ENCODE results near the gene NSUN6.

The NSUN6 gene

GRCh38 chr10:18497806-18498369, 153.5 kb downstream of the NSUN6 start:
- DNase-seq, result no peak

Data from eye (tissue), 1 donor.